Mesothelial cell of epicardium (in vitro differentiated cells): ENCODE results near the gene MED13L. TPM values are rescaled to one million over a fixed set of nuclear protein-coding genes. Genes with fewer than 3 reads are reported as not detected.

Experiments
- DNase-seq, 2 experiments: peaks; one replicate each; pipeline ENCODE4 v3.0.0; 2021; ENCODE audit warnings: low spot score in 2 of 2; ENCODE audit not compliant: unreplicated experiment in 2 of 2
- H3K27ac Mint-ChIP-seq: 2 replicates; pipeline ENCODE4 v1.8.0; 2021; ENCODE audit warnings: mixed read lengths
- H3K27me3 Mint-ChIP-seq: 2 replicates; pipeline ENCODE4 v1.8.0; 2021; ENCODE audit warnings: low read depth, mixed read lengths
- H3K36me3 Mint-ChIP-seq: 2 replicates; pipeline ENCODE4 v1.8.0; 2021; ENCODE audit warnings: mixed read lengths
- H3K4me1 Mint-ChIP-seq: 2 replicates; pipeline ENCODE4 v1.8.0; 2021; ENCODE audit warnings: mixed read lengths
- H3K4me3 Mint-ChIP-seq: 2 replicates; pipeline ENCODE4 v1.8.0; 2021; ENCODE audit warnings: mild to moderate bottlenecking, moderate library complexity, mixed read lengths
- H3K9me3 Mint-ChIP-seq: 2 replicates; pipeline ENCODE4 v1.8.0; 2021; ENCODE audit warnings: mixed read lengths
- CTCF ChIP-seq: fragments of 200-600 bp; sonication (generic); IDR thresholded peaks from one replicate; pipeline ENCODE4 v1.5.0; 2021; ENCODE audit warnings: antibody characterized with exemption; ENCODE audit not compliant: unreplicated experiment
- total RNA-seq: library from RNA; stranded (reverse); gene quantifications from 3 replicates; pipeline ENCODE4 v1.2.1, GENCODE V29; 2021

MED13L gene
- total RNA-seq, 1 donor from 2014 or later, result 179 TPM

- TF ChIP-seq CTCF, result no peak
- no peaks in the 10 kb centered on the region for H3K27me3 Mint-ChIP-seq
- H3K4me1 Mint-ChIP-seq, result peaks cover 10% of the 10 kb centered on the region
- H3K4me3 Mint-ChIP-seq, result no peak overlapping the region
- peaks cover 35% of the 10 kb centered on the region for H3K36me3 Mint-ChIP-seq
- H3K9me3 Mint-ChIP-seq, result no peaks in the 10 kb centered on the region
- H3K27ac Mint-ChIP-seq, result peak overlapping the region; percentile 35
- DNase-seq, result no peak
These were observed 288.6 kb downstream of the MED13L start for GRCh38 chr12:115988625-115989563.

GRCh38 chr12:115988212-115988611, 289.3 kb downstream of the MED13L start:
- no peak overlapping the region for H3K4me3 Mint-ChIP-seq
- H3K27me3 Mint-ChIP-seq, result no peaks in the 10 kb centered on the region
- H3K4me1 Mint-ChIP-seq, result peaks cover 10% of the 10 kb centered on the region
- no peaks in the 10 kb centered on the region for H3K9me3 Mint-ChIP-seq
- no peak for DNase-seq
- H3K36me3 Mint-ChIP-seq, result peaks cover 34% of the 10 kb centered on the region
- no peak overlapping the region for H3K27ac Mint-ChIP-seq
- TF ChIP-seq CTCF, result no peak

GRCh38 chr12:115984616-115985015, 292.9 kb downstream of the MED13L start:
- DNase-seq, result no peak
- Mint-ChIP-seq H3K27ac (no peak overlapping the region), H3K36me3 (peaks cover 26% of the 10 kb centered on the region), H3K9me3 (no peaks in the 10 kb centered on the region), H3K4me3 (no peak overlapping the region), H3K4me1 (peaks cover 9% of the 10 kb centered on the region), H3K27me3 (no peaks in the 10 kb centered on the region)
- TF ChIP-seq CTCF, result no peak

GRCh38 chr12:115983226-115983798, 294.2 kb downstream of the MED13L start:
- H3K27me3 Mint-ChIP-seq, result no peaks in the 10 kb centered on the region
- DNase-seq, result no peak
- H3K27ac Mint-ChIP-seq, result no peak overlapping the region
- no peaks in the 10 kb centered on the region for H3K9me3 Mint-ChIP-seq
- H3K36me3 Mint-ChIP-seq, result peaks cover 25% of the 10 kb centered on the region
- H3K4me3 Mint-ChIP-seq, result no peak overlapping the region
- no peak for TF ChIP-seq CTCF
- no peaks in the 10 kb centered on the region for H3K4me1 Mint-ChIP-seq

GRCh38 chr12:115980339-115980738, 297.2 kb downstream of the MED13L start:
- Mint-ChIP-seq H3K27me3 (no peaks in the 10 kb centered on the region), H3K9me3 (no peaks in the 10 kb centered on the region), H3K27ac (no peak overlapping the region), H3K36me3 (peaks cover 28% of the 10 kb centered on the region), H3K4me3 (no peak overlapping the region), H3K4me1 (no peaks in the 10 kb centered on the region)
- DNase-seq, result no peak
- TF ChIP-seq CTCF, result no peak
